Astrocyte of the cerebellum (primary cell): ENCODE results near the gene CTR9.

Experiments used
- DNase-seq: peaks from one replicate; pipeline ENCODE4 v3.0.0-alpha.2; 2011; ENCODE audit warnings: low read depth
- H3K4me3 ChIP-seq: 2 replicates; pipeline ENCODE4 v1.5.1; 2011; ENCODE audit warnings: mild to moderate bottlenecking, low read depth, low read length, moderate library complexity
- in situ Hi-C: cut with HindIII; loops from 2 replicates; pipeline ENCODE4 v1.10.0; 2017; ENCODE audit warnings: low sequenced_read_pairs
- TF ChIP-seq, protein P1 (sequence below): IDR thresholded peaks from 2 replicates; pipeline ENCODE4 v1.5.1; 2012; ENCODE audit warnings: low read length, low read depth, moderate library complexity, mild to moderate bottlenecking; ENCODE audit errors: missing control alignments

CTR9 gene

DNA sequence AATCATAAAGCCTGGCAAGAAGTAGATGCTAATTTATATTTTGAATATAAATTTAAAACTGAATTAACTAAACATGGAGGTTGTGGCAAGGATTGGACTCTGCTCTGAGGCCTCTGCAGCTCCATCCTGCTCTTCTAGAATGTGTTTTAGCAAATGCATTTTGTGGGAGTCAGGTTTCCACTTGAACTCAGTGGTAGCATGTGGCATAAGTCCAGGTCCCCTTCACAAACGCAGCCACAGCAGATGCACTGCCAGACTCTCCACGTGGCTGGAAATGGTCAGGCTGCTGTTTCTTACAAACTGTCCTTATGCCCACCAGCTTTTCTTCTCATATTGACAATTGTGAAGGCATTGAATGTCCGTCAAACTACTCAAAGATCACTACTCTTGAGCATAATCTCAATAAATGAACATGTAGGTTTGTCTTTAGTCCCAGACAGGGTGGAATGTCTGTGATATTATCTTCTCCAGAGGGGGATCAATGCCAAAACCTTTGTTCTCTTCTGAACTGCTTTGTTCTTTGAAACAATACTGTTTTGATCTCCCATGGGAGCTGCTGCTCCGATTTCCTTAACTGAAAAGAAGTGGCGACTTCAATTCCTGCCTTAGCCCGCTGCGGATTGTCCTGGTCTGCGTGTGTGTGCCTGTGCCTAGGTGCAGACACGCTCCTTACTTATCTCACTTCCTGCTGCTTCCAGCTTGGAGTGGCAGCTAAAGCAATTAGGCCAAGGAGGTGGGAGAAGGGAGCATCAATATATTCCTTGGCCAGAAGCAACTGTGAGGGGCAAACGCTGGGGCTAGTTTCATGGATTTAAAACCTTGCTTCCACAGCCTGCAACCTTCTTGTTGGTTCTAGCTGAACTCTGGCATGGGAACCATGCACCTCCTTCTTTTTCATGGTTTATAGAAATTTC, 33.4 kb downstream of the CTR9 start:
- in situ Hi-C loops = loop anchor here (25.0 kb wide), 1 partner anchor 1003 kb away; no protein-coding TSS in a partner anchor
- no peak overlapping the region for H3K4me3 ChIP-seq
- TF ChIP-seq, protein P1, sequence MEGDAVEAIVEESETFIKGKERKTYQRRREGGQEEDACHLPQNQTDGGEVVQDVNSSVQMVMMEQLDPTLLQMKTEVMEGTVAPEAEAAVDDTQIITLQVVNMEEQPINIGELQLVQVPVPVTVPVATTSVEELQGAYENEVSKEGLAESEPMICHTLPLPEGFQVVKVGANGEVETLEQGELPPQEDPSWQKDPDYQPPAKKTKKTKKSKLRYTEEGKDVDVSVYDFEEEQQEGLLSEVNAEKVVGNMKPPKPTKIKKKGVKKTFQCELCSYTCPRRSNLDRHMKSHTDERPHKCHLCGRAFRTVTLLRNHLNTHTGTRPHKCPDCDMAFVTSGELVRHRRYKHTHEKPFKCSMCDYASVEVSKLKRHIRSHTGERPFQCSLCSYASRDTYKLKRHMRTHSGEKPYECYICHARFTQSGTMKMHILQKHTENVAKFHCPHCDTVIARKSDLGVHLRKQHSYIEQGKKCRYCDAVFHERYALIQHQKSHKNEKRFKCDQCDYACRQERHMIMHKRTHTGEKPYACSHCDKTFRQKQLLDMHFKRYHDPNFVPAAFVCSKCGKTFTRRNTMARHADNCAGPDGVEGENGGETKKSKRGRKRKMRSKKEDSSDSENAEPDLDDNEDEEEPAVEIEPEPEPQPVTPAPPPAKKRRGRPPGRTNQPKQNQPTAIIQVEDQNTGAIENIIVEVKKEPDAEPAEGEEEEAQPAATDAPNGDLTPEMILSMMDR = no peak
- peak; percentile 40 for DNase-seq

DNA sequence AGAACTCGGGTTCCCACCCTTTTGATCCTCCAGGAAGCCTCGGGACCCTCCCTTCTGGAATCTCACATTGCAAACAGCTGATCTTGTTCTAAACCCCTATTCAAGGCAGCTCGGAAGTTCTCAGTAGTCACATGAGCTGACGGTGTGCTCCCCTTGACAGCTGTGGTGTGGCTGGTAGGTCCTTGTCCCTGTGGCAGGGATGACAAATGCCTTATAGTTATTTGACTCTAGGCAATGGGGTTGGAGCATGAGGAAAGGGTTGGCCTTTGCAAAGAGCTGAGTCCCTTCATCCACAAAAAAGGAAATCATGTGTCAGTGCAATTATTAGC, 34.1 kb downstream of the CTR9 start:
- H3K4me3 ChIP-seq = no peak overlapping the region
- TF ChIP-seq, protein P1 = no peak
- no peak for DNase-seq
- in situ Hi-C loops = loop anchor here (25.0 kb wide), 1 partner anchor 1002 kb away; no protein-coding TSS in a partner anchor

- DNase-seq = no peak
- TF ChIP-seq, protein P1 = no peak
- in situ Hi-C loops = loop anchor here (25.0 kb wide), 1 partner anchor 1001 kb away; no protein-coding TSS in a partner anchor
- no peak overlapping the region for H3K4me3 ChIP-seq
Observed at GRCh38 chr11:10786451-10786850, 35.4 kb downstream of the CTR9 start.

GRCh38 chr11:10792385-10793068, 41.5 kb downstream of the CTR9 start:
- no peak for DNase-seq
- no peak overlapping the region for H3K4me3 ChIP-seq
- in situ Hi-C loops = loop anchor here (25.0 kb wide), 1 partner anchor 995 kb away; no protein-coding TSS in a partner anchor
- TF ChIP-seq, protein P1 = peak; percentile 92

DNA sequence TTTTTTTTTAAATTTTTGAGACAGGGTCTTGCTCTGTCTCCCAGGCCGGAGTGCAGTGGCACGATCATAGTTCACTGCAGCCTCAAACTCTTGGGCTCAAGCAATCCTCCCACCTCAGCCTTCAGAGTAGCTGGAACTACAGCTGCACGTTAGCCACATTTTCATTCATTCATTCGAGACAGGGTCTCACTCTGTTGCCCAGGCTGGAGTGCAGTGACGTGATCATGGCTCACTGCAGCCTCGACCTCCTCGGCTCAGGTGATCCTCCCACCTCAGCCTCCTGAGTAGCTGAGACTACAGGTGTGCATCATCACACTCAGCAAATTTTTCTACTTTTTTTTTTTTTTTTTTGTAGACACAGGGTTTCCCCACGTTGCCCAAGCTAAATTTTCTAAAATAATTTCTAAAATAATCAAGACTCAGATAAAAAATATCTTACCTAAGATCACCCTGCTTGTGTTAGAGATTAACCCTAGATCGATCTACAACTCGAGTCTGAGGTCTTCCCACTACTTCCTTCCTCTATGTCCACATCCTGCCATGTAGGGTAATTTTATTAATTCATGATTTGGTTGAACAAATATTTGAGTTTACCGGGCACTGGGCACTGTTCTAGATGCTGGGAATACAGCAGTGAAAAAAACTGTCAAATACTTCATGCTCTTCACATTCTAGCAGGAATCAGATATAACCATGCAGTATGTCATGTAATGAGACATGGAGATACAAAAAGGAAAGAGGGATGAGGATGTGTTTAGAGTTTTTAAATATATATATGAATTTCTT, 42.6 kb downstream of the CTR9 start:
- H3K4me3 ChIP-seq = no peak overlapping the region
- in situ Hi-C loops = loop anchor here (25.0 kb wide), 1 partner anchor 994 kb away; no protein-coding TSS in a partner anchor
- TF ChIP-seq, protein P1 = no peak
- DNase-seq = no peak

DNA sequence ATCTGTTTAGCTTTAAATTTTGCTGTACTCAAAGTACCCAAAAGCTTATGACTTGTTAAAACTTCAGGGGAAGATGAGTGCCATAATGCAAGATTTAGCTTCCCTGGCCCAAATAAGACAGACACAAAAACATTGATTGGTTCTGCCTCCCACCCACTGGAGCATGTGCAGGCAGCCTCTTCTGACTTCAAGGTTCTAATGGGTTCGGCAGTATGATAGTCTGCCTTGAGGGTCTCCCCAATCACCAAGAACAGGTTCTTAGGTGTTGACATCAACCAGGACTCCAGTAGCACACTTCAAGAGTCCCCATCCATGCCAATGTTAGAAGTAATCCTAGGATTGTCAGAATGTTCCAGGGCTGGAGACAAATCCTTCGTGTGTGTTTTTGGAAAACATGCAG, 45.1 kb downstream of the CTR9 start:
- DNase-seq = no peak
- H3K4me3 ChIP-seq = no peak overlapping the region
- in situ Hi-C loops = loop anchor here (25.0 kb wide), 1 partner anchor 991 kb away; no protein-coding TSS in a partner anchor
- TF ChIP-seq, protein P1 = no peak
